Measurements from ENCODE around the gene PCBP3. TPM values are rescaled to one million over a fixed set of nuclear protein-coding genes. Genes with fewer than 3 reads are reported as not detected.
"Not testable (repeated sequence)": the region's sequence is repeated elsewhere in the genome, so short reads cannot be mapped to it uniquely, and the experiment has no call there.

Gene PCBP3
- total RNA-seq, 1 donor from 2014 or later = 3.8 TPM

DNA sequence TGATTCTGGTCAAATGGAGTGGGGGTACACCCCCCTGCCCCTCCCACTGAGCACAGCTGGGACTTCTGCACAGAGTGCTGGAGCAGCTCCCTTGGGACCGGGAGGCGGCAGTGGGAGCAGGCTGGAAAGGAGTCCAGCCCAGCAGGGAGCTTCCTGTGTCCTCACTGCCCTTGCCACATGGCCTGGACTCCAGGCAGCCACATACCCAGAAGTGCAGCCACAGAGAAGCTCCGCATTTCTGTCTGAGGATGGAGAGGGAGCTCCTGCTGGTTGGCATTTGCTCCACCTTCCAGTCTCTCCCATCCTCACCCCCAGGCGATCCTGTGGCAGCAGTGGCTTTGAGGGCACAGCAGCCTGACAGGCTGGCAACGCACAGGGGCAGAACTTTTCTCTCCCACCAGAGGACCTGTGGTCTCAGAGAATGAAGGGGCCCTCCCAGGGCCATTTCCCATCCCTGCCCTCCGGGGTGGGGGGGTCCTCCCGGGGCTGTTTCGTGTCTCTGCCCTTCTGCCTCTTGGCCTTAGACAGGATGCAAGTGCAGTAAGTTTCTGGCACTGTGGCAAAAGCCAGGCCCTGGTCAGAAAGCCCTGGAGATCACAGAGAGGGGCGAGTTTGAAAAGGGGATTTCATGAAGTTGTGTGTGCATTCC is 234.4 kb downstream of the PCBP3 start:
- Histone ChIP-seq H3K27me3 (peaks cover 7% of the 10 kb centered on the region), H3K36me3 (no peaks in the 10 kb centered on the region), H3K27ac (no peak overlapping the region), H3K9me3 (no peaks in the 10 kb centered on the region), H3K4me1 (no peaks in the 10 kb centered on the region), H3K4me3 (no peak overlapping the region)
- TF ChIP-seq, protein P1, sequence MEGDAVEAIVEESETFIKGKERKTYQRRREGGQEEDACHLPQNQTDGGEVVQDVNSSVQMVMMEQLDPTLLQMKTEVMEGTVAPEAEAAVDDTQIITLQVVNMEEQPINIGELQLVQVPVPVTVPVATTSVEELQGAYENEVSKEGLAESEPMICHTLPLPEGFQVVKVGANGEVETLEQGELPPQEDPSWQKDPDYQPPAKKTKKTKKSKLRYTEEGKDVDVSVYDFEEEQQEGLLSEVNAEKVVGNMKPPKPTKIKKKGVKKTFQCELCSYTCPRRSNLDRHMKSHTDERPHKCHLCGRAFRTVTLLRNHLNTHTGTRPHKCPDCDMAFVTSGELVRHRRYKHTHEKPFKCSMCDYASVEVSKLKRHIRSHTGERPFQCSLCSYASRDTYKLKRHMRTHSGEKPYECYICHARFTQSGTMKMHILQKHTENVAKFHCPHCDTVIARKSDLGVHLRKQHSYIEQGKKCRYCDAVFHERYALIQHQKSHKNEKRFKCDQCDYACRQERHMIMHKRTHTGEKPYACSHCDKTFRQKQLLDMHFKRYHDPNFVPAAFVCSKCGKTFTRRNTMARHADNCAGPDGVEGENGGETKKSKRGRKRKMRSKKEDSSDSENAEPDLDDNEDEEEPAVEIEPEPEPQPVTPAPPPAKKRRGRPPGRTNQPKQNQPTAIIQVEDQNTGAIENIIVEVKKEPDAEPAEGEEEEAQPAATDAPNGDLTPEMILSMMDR (IDR thresholded peaks at IDR 0.05) = no peak
- ATAC-seq (no peak), DNase-seq (no peak)
- intact Hi-C loops (cut with DNase I) = no loop called here

DNA sequence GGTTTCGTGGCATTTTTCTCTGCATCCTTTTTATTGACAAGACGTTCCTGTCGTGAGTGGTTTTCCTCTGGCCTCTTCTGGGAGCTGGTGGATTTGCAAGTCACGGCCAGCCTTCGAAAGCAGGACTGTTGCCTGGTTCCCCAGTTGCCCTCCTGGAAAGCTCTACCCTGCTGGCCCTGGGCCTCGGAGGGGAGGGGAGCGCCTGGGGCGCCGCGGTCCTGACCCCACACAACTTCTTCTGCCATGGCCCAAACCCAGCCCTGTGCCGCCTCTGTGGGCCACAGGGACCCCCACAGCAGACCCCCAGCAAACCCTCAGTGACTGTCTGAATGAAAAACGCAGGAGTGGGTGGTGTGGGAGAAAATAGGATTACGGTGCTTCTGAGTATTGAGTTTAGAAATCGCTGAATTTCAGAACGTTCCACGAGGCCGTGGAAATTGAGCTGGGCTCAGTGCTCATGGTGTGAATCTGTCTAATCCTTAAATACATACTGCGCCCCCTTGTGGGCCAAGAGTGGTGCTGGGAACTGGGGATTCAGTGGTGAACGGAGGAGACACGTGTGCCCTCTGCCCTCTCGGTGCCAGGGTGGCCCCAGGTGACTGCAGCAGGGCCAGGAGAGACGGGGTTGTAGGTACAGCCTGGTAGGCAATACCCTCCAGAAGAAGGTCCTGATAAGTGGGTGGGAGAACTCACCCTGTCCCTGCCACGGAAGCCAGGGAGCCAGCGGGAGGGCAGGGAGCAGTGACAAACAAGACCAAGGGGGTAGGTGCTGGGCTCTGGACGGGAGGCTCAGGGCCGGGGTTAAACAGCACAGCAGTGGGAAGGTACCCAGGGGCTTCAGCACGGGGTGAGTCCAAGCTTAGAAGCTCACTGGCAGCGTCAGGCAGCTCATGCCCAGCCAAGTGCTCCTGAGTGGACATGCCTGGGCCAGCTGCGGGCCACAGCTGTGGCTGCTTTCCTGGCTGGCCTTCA is 236.9 kb downstream of the PCBP3 start:
- Histone ChIP-seq H3K36me3 (no peaks in the 10 kb centered on the region), H3K9me3 (no peaks in the 10 kb centered on the region), H3K4me1 (no peaks in the 10 kb centered on the region), H3K27me3 (peaks cover 7% of the 10 kb centered on the region), H3K4me3 (no peak overlapping the region), H3K27ac (no peak overlapping the region)
- intact Hi-C loops (cut with DNase I) = no loop called here
- peak; percentile 84 for ATAC-seq
- TF ChIP-seq, protein P1 (IDR thresholded peaks at IDR 0.05) = peak; percentile 69
- peak; percentile 75 for DNase-seq

DNA sequence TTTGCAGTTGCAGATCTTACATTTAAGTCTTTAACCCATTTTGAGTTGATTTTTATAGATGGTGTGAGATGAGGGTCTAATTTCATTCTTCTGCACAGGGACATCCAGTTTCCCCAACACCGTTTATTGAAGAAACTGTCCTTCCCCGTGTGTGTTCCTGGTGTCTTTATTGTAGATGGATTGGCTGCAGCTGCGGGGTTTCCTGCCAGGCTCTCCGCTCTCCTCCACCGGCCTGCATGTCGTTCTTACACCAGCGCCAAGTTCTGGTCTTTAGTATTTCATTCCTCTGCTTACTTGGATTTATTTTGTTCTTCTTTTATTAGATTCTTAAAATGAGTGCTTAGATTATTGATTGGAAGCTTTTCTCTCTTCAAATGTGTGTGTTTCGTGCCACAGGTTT is 239.1 kb downstream of the PCBP3 start:
- H3K9me3 ChIP-seq = no peaks in the 10 kb centered on the region
- no peaks in the 10 kb centered on the region for H3K36me3 ChIP-seq
- H3K27me3 ChIP-seq = peaks cover 5% of the 10 kb centered on the region
- no peak for DNase-seq
- intact Hi-C loops (cut with DNase I) = no loop called here
- ATAC-seq = no peak
- no peak overlapping the region for H3K4me3 ChIP-seq
- TF ChIP-seq, protein P1 (IDR thresholded peaks at IDR 0.05) = no peak
- no peak overlapping the region for H3K27ac ChIP-seq
- H3K4me1 ChIP-seq = no peaks in the 10 kb centered on the region

DNA sequence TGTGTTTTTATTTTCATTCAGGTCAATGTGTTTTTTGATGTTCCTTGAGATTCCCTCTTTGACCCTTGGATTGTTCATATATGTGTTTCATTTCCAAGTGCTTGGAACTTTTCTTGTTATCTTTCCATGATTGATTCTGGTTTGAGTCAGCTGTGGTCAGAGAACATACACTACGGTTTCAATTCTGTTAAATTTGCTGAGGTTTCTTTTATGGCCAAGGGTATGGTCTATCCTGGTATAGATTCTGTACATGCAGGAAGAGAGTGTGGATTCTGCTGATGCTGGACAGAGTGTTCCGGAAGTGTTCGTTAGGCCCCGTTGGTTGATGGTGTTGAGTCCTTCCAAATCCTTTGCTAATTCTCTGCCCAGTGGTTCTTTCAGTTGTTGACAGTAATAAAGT is 239.6 kb downstream of the PCBP3 start:
- Histone ChIP-seq H3K4me3 (no peak overlapping the region), H3K36me3 (no peaks in the 10 kb centered on the region), H3K9me3 (no peaks in the 10 kb centered on the region), H3K4me1 (no peaks in the 10 kb centered on the region), H3K27me3 (peaks cover 1% of the 10 kb centered on the region), H3K27ac (no peak overlapping the region)
- ATAC-seq = no peak
- DNase-seq = no peak
- TF ChIP-seq, protein P1 (IDR thresholded peaks at IDR 0.05) = no peak
- intact Hi-C loops (cut with DNase I) = no loop called here

DNA sequence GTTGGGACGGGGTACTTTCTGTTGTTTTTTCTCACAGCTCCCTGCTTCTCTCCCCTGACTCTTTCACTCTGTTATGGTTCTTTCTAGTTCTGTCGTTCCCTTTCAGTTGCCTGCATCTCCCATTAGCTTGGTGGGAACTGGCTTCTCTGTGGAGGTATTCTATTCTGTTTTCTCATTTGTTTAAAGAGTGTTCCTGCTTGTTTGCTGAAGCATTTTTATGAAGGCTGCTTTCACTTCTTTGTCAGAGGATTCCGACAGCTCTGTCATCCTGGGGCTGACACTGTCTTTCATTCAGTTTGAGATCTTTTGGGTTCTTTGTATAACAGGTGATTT is 242.0 kb downstream of the PCBP3 start:
- no peak for ATAC-seq
- DNase-seq = no peak
- no peaks in the 10 kb centered on the region for H3K36me3 ChIP-seq
- H3K27me3 ChIP-seq = no peaks in the 10 kb centered on the region
- TF ChIP-seq, protein P1 (IDR thresholded peaks at IDR 0.05) = no peak
- no peaks in the 10 kb centered on the region for H3K4me1 ChIP-seq
- H3K4me3 ChIP-seq = no peak overlapping the region
- intact Hi-C loops (cut with DNase I) = no loop called here
- no peak overlapping the region for H3K27ac ChIP-seq
- no peaks in the 10 kb centered on the region for H3K9me3 ChIP-seq

DNA sequence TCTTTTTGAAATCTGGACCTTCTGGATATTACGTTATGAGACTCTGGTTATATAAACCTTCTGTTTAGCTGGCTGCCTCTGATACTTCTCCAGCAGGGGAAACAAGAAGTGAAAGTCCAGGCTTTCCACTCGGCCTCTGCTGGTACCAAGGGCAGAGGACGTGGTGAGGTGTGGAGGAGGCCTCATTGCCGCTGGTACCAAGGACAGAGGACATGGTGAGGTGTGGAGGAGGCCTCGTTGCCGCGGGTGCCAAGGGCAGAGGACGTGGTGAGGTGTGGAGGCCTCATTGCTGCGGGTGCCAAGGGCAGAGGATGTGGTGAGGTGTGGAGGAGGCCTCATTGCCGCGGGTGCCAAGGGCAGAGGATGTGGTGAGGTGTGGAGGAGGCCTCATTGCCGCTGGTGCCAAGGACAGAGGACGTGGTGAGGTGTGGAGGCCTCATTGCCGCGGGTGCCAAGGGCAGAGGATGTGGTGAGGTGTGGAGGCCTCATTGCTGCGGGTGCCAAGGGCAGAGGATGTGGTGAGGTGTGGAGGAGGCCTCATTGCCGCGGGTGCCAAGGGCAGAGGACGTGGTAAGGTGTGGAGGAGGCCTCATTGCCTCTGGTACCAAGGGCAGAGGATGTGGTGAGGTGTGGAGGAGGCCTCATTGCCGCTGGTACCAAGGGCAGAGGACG is 242.5 kb downstream of the PCBP3 start:
- H3K4me1 ChIP-seq; intact Hi-C loops (cut with DNase I); H3K27me3 ChIP-seq; H3K27ac ChIP-seq; H3K4me3 ChIP-seq; H3K9me3 ChIP-seq; DNase-seq; ATAC-seq; H3K36me3 ChIP-seq: not testable (repeated sequence)
